Measurements from ENCODE around the gene TDRD7.

The TDRD7 gene

GRCh38 chr9:97506787-97507186 is 94.9 kb downstream of the TDRD7 start:
- Histone ChIP-seq H3K27me3 (ENCODE audit: insufficient read depth, low read length) (no peaks in the 10 kb centered on the region), H3K4me2 (ENCODE audit: low read length) (no peak overlapping the region), H3F3A (ENCODE audit: insufficient read depth, low read length) (no peaks in the 10 kb centered on the region), H3K9me3 (ENCODE audit: low read length) (no peaks in the 10 kb centered on the region), H4K20me1 (ENCODE audit: insufficient read depth, low read length) (no peaks in the 10 kb centered on the region), H3K36me3 (ENCODE audit: insufficient read depth, low read length) (no peaks in the 10 kb centered on the region), H3K4me3 (ENCODE audit: low read depth, low read length, poor library complexity, severe bottlenecking) (no peak overlapping the region), H2AFZ (ENCODE audit: low read length) (no peak overlapping the region), H3K9ac (ENCODE audit: low read length) (no peak overlapping the region), H3K79me2 (ENCODE audit: insufficient read depth, low read length) (no peaks in the 10 kb centered on the region), H3K27ac (ENCODE audit: low read depth, low read length, poor library complexity, severe bottlenecking) (no peak overlapping the region), H3K9me2 (ENCODE audit: low read depth, low read length) (no peaks in the 10 kb centered on the region), H3K4me1 (ENCODE audit: insufficient read depth, low read length, severe bottlenecking) (peaks cover 5% of the 10 kb centered on the region)
- no peak for TF ChIP-seq CTCF (IDR thresholded peaks at IDR 0.05; ENCODE audit: low read length)
- no peak for TF ChIP-seq EZH2 (IDR thresholded peaks at IDR 0.05; ENCODE audit: borderline replicate concordance, low read length)

GRCh38 chr9:97507428-97507984 is 95.6 kb downstream of the TDRD7 start:
- Histone ChIP-seq H3K27ac (ENCODE audit: low read depth, low read length, poor library complexity, severe bottlenecking) (no peak overlapping the region), H3K9me2 (ENCODE audit: low read depth, low read length) (no peaks in the 10 kb centered on the region), H3K4me1 (ENCODE audit: insufficient read depth, low read length, severe bottlenecking) (no peaks in the 10 kb centered on the region), H2AFZ (ENCODE audit: low read length) (no peak overlapping the region), H3K9me3 (ENCODE audit: low read length) (no peaks in the 10 kb centered on the region), H4K20me1 (ENCODE audit: insufficient read depth, low read length) (no peaks in the 10 kb centered on the region), H3K36me3 (ENCODE audit: insufficient read depth, low read length) (no peaks in the 10 kb centered on the region), H3K9ac (ENCODE audit: low read length) (no peak overlapping the region), H3F3A (ENCODE audit: insufficient read depth, low read length) (no peaks in the 10 kb centered on the region), H3K4me3 (ENCODE audit: low read depth, low read length, poor library complexity, severe bottlenecking) (no peak overlapping the region), H3K4me2 (ENCODE audit: low read length) (no peak overlapping the region), H3K79me2 (ENCODE audit: insufficient read depth, low read length) (no peaks in the 10 kb centered on the region), H3K27me3 (ENCODE audit: insufficient read depth, low read length) (no peaks in the 10 kb centered on the region)
- TF ChIP-seq EZH2 (IDR thresholded peaks at IDR 0.05; ENCODE audit: borderline replicate concordance, low read length) (no peak), CTCF (IDR thresholded peaks at IDR 0.05; ENCODE audit: low read length) (no peak)

GRCh38 chr9:97508852-97509251 is 97.0 kb downstream of the TDRD7 start:
- H3K4me1 ChIP-seq (ENCODE audit: insufficient read depth, low read length, severe bottlenecking): no peaks in the 10 kb centered on the region
- no peaks in the 10 kb centered on the region for H3K79me2 ChIP-seq (ENCODE audit: insufficient read depth, low read length)
- no peaks in the 10 kb centered on the region for H3K27me3 ChIP-seq (ENCODE audit: insufficient read depth, low read length)
- no peaks in the 10 kb centered on the region for H3F3A ChIP-seq (ENCODE audit: insufficient read depth, low read length)
- H3K9me3 ChIP-seq (ENCODE audit: low read length): no peaks in the 10 kb centered on the region
- H3K4me3 ChIP-seq (ENCODE audit: low read depth, low read length, poor library complexity, severe bottlenecking): no peak overlapping the region
- H3K9ac ChIP-seq (ENCODE audit: low read length): no peak overlapping the region
- H2AFZ ChIP-seq (ENCODE audit: low read length): no peak overlapping the region
- no peak overlapping the region for H3K4me2 ChIP-seq (ENCODE audit: low read length)
- no peak overlapping the region for H3K27ac ChIP-seq (ENCODE audit: low read depth, low read length, poor library complexity, severe bottlenecking)
- no peaks in the 10 kb centered on the region for H3K9me2 ChIP-seq (ENCODE audit: low read depth, low read length)
- H4K20me1 ChIP-seq (ENCODE audit: insufficient read depth, low read length): no peaks in the 10 kb centered on the region
- no peaks in the 10 kb centered on the region for H3K36me3 ChIP-seq (ENCODE audit: insufficient read depth, low read length)
- no peak for TF ChIP-seq CTCF (IDR thresholded peaks at IDR 0.05; ENCODE audit: low read length)
- no peak for TF ChIP-seq EZH2 (IDR thresholded peaks at IDR 0.05; ENCODE audit: borderline replicate concordance, low read length)

Data from OCI-LY1 (cell line).